Putamen (tissue), 1 donor: ENCODE measurements around the gene TWF2.

ENCODE experiments used
- DNase-seq: peaks from one replicate; pipeline ENCODE4 v3.0.0-alpha.2; 2016; ENCODE audit warnings: low spot score

Gene TWF2

DNA sequence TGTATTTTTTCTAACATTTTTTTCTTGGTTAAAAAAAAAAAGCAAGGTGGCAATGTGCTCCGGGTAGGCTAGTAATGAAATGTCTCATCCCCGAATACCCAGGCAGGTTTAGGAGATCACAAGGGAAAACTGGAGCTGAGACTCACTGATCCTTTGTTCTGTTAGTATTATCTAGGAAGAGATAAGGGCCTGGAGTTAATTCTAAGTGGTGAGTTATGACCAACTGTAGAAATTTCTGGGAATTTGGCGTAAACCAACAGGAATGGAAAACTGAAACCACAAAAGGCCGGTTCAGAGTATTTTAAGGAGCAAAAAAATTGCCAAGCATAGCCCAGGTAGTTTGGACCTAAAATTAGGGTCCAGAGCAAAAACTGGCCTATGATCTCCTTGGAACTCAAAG lies 19.0 kb upstream of the TWF2 start:
- DNase-seq = no peak

DNA sequence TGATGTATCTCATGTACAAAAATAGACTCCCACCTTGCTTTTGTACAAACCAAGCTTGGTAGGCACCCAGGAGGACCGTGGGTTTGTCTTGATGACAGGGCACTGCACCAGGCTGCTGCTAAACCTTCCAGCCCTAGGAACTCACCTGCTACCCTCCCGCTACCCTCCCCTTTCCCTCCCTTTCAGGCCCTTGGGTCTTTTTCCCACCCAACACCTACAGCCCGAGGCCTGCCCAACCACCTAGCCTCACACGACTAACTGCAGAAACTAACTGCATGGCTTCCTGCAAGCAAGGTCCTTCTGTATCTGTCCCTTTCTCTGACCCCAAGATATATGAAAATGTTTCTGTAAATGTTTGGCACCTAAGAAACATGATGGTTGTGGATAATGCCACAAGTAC lies 17.7 kb upstream of the TWF2 start:
- no peak for DNase-seq

DNA sequence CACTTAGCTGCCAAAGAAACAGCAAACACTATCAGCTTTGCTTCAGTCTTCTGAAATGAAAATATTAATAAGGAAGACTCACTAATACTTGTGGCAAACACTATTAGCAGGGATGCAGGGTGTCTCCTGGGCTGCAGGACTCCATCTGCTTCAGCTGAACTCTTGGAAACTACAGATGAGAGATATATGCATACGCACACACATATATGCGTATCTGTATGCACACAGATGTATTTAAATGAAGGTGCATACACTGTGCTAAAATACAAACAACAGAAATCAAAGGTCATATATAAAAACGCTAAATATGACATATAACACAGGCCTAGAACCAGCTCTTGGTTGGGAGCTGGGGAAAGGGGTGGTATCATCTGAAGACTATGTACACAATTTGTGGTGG lies 17.2 kb upstream of the TWF2 start:
- DNase-seq = no peak

DNA sequence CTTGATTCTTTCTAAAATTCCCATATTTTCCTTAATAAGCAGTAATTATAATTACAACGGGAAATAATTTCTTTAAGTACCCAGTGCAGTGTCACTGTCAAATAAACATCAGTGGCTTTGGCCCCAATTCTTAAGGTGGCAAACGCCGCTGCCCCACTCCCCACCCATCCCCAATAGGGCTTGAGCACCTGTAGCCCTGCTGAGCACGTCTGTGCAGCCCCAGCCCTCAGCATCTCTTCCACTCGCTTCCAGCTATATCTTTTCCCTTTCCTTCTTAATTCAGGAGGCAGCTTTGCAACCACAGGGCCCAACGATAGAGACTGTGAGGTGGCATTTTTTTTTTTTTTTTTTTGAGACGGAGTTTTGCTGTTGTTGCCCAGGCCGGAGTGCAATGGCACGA lies 15.7 kb upstream of the TWF2 start:
- no peak for DNase-seq

DNA sequence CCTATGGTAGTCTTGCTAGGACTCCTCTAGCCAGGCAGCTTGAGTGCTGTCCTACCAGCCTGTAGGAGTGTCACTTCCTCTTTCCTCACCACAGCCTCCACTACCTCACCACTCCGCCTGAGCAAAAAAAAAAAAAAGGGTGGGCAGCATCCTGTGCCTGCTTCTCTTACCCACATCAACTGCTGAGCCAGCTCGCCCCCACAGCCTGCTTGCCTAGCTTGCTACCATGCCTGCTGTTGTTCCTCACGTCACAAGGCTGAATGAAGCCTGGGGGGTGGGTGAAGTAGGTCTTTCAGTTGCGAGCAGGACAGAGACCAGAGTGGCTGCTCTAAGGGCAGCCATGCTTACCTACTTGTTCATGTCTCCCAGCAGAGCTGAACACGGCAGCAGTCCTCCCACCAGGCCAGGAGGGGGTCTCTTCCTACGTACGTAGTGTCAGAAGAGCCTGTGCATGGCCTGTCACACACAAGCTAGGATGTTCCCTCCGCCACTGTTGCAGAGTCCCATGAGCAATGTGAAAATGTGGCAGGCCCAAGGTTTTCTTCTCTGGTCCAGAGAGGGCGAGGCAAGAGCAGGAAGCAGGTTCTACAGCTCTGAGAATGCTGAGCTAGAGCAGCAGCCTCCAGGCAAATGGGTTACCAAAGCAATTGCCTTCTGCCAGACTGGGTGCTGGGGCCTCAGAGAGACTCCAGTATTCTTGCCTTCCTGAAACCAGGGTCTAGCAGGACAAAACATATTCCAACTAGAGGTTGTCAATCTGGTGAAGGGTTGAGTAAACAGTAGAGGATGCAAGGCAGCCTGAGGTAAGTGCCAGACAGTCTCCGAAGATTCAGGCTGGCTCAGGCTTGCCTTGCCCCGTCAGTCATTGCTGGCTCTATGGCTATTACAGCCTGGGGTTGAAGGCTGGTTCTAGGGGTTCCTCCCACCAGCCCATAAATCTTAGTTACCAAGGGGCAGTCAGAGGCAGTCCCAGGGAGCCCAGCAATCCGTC lies 14.7 kb upstream of the TWF2 start:
- peak; percentile 72 for DNase-seq

DNA sequence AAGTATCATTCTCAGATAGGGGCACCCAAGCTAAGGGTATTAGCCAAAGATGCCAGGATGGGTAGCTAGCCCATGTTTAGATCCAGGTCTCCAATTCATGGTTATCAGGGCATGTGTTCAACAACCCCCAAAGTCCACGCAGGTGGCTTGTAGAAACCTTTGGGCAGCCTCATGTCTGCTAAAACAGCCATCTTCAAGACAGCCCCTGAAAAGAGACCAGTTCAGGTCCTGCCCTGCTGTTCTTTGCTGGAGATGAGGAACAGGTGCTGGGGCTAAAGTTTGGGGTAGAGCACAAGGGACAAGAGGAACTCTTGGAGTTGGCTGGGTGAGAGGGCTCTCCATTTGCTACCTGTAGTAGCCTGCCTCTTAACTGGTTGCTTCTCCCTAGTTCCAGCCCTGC lies 11.2 kb upstream of the TWF2 start:
- no peak for DNase-seq

DNA sequence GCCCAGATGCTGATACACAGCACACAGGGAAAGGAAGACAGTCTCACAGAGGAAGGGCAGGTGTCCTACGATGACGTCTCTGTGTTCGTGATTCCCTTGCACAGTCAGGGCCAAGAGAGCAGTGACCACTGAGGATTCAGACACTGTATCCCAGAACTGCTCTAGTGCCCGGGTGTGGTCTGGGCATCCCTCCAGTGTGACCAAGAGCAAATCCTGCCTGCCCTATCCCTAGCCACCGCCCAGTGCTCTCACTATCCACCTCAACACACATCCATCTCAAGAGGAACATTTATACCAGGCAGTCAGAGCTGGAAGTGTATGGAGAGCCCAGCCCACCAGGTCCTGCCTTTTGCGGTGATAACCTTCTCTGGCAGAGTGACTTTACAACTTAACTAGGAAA lies 10.7 kb upstream of the TWF2 start:
- DNase-seq = no peak

DNA sequence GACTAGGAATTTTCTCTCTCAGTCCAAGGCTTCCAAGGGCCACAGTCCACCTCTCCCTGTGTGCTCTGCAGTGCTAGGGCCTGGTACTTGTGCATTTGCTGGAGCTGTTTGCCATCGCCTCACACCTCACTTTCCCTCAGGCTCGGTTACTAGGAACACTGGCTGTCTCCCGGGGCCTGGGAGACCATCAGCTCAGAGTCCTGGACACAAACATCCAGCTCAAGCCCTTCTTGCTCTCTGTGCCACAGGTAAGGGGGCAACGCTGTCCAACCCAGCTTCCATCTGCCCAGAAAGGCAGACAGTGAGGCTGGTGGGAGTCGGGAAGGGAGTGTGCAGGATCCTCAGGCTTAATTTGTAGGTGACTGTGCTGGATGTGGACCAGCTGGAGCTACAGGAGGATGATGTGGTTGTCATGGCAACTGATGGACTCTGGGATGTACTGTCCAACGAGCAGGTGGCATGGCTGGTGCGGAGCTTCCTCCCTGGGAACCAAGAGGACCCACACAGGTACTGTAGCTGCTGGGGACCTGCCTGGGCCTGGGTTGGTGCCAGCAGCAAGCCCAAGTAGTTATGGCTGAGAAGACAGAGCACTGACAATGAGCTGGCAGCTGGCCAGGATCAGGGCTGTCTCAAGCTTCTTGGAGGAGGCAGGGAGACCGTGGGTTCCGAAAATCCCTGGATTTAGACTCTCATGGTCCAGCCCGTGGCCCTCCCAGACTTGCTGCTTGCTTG lies 10.0 kb upstream of the TWF2 start:
- no peak for DNase-seq

DNA sequence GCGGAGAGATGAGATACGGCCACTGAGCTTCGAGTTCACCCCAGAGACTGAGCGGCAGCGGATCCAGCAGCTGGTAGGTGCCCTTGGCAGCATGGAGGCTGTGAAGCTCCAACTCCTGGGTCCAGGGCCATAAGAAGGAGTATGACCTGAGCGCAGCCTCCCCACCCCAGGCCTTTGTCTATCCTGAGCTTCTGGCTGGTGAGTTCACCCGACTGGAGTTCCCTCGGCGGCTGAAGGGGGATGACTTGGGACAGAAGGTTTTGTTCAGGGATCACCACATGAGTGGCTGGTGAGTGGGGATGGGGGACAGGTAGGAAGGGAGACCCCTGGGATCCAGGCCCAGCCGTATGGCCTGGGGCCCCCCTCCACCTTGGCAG lies 9.2 kb upstream of the TWF2 start:
- no peak for DNase-seq

DNA sequence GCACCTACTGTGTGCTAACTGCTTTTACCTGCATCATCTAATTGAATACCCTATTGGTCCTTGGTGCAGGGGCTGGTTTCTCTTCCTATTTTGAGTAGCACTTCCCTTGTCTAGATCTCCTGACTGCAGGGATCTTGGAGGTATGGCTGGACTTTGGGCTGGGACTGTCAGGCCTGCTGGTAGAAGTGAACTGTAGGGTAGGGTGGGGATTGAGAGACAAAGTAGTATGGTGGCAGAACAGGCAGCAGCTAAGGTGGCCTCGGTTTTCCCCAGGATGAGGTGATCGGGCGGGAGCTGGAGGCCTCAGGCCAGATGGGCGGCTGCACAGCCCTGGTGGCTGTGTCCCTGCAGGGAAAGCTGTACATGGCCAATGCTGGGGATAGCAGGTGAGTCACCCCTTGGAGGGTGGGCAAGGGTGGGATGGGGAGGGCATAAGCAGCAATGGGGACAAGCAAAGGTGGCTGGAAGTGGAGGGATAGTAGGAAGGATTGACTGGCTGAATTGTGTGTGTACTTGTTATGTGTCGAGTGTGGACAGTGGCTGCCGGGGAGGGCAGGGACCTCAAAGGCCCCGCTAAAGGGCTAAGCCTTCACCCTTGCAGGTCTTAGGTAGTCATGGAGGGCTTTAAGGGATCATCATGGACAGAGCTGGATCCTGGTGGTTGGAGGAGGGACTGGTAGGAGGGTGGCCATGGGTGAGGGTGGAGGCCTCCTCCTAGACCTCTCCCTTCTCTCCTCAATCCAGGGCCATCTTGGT lies 8.6 kb upstream of the TWF2 start:
- no peak for DNase-seq

DNA sequence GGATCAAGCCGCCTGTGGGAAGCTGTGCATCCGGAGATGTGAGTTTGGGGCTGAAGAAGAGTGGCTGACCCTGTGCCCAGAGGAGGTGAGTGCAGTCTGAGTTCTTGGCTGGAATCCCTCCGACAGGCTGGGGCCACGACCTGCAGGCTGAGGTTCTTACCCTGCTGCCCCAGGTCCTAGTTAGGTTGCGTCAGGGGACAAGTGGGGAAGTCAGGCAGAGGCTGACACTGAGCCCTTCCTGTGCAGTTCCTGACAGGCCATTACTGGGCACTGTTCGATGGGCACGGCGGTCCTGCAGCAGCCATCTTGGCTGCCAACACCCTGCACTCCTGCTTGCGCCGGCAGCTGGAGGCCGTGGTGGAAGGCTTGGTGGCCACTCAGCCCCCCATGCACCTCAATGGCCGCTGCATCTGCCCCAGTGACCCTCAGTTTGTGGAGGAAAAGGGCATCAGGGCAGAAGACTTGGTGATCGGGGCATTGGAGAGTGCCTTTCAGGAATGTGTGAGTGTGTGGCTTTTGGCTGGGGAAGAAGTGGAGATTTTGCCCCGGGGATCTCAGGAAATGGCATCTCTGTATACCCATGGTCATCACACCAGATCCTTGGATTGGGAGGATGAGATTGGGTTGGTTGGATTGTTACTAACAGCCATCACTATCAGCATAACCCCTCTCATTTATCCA lies 7.9 kb upstream of the TWF2 start:
- DNase-seq = no peak

DNA sequence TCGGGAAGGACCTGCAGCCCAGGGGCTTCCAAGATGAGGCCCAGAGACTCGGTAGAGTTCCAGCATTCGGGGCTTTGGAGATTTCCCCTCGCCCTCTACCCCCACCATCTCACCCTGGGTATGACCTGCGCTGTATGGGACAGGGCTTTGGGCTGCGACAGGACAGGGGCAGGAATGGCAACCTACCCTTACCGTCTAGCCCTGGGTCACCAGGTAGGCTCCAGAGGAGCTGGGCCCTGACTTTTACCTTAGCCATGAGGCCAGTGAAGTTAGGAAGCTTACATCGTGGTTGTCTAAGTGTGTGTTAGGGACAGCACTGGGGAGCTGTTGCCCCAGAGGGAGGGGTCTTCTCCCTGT lies 7.3 kb upstream of the TWF2 start:
- DNase-seq = no peak

DNA sequence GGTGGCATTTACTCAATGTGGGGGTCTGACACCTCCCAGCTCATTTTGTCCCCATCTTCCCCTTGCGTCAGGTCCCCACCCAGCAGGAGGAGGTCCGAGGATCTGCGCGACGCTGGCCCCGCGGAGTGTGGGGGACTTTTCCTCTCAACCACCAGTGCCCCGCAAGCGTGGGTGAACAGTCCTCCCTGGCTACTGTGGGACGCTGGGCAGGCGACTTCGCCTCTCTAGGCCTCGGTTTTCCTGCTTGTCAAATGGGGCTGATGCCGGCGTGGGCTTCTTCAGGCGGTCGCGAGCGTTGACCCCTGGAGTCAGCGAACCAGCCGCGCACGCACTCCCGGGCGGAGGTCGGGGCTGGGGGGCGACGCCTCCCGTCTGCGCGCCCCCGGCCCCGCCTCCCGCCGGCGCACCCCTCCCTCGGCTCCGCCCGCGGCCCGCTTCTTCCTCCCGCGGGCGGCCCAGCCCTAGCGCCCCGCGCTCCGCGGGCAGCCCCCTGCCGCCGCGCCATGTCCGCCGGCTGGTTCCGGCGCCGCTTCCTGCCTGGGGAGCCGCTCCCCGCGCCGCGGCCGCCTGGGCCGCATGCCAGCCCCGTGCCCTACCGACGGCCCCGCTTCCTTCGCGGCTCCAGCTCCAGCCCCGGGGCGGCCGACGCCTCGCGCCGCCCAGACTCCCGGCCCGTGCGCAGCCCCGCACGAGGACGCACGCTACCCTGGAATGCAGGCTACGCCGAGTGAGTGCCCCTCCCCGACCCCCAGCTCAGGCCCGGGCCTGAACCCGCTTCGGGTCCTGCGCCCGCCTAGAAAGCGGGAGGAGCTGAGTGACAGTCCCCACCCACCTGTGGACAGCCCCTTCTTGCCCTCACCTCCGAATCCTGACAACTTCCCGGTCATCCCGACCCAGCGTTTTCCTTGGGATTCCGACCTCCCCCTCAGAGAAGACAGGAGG lies 6.6 kb upstream of the TWF2 start, which contains the start of gene PPM1M:
PPM1M (plus strand) TSS at position 438 of the 942 bp plus-strand sequence; CDS start at position 504, 66 bp downstream.
- no peak for DNase-seq

DNA sequence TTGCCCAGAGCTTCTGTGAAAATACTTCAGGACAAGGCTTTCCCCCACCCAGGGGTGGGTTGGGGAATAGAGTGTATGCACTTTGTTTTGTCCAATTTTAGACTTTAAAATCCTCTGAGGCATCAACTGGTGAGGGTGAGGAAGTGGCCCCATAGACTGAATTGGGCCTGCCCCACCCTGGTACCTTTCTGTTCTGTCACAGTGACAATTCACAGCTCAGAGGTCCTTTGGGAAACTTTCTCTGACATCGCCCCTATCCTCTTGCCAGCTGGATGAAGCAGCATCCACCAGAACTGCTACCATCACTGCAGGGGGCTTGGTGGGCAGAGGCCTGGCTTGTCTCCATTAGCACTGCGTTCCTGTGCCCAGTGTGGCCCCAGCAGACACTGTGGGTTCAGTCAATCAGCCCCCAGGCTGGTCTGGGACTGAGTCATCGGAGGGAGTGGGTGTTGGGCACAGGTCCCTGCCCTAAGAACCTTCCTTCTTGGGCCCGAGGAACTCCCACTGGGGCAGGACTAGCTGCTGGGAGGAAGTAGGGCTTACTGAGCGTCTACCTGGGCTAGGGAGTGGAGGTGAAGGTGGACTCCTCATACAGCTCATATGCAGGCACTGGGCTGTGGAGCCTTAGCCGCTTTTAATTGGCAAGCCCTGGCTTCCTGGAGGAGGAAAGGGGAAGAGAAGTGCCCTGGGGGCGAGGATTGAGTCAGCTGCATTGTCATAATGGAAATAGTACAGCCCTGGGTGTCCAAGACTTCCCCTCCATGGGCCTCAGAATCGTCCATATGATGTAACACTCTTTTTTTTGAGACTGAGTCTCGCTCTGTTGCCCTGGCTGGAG lies 5.1 kb upstream of the TWF2 start:
- DNase-seq = no peak

DNA sequence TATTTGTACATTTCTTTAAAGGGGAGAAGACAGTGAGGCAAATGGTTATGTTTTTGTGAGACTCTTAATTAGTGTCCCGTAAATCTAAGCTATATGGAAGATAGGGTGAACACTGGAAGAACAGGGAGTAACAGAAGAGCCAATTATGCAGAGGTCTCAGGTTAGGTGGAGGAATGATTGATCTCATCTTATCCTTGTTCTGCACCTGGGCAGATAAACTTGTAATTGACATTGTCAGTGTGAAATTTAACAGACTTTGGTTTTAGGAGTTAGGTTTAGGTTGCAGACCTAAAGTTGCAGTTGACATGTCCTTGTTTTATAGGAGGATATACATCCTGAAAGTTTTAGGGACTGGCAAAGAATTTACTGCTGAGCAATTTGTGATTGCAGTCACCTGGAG lies 3.1 kb upstream of the TWF2 start:
- DNase-seq = no peak

DNA sequence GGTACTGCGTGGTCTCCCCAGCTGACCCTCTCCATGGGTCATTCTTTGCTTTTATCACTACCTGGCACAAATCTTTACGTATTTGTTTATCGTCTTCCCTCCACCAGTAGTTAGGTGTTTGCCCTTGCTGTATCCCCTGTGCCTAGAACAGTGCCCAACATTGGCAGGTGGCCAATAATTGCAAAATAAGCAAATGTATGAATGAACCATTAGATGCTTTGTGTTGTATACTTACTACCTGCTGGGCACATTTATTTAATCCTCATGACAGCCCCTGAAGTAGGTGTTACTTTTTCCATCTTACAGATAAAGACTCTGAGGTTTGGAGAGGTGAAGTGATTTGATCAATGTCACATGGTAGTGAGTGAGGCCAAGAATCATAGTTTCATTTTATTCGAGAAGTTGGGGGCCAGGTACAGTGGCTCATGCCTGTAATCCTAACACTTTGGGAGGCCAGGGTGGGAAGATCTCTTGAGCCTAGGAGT lies 2.0 kb upstream of the TWF2 start:
- no peak for DNase-seq

DNA sequence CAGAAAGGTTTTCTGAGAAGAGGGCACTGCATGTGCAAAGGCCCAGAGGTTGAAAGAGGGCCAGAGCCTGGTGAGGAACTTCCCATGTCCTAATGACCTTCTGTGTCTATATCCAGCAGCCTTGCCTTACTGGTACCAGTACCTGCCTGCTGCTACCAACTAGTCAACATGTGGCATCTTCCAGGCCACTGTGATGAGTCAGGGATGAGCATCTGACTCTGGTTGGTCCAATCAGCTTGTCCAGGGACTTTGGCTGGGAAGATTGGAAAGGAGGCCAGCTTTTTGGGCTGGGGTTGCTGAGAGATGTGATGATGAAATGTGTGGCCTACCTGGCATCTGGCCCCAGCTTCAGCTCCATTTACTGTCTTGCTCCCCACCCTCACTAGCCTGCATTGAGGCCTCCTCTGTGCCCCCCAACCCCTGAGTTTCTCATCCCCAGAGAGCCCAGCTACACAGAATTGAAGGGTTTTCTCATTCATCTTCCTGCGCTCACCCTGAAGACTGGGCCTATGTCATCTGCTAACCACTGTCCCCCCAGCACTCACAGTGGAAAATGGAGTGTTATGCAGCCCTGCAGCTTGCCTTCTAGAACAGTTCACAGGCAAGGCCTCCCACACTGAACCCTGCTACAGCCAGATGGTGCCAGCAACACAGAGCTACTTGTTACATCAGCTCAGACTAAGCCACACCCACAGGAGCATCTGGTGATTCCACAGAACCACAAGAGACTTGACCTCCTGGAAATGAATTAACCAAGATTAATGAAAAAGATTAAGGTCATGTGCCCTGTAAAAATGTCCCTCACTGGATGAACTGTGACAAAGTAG lies 1.3 kb upstream of the TWF2 start:
- DNase-seq = peak; percentile 65

DNA sequence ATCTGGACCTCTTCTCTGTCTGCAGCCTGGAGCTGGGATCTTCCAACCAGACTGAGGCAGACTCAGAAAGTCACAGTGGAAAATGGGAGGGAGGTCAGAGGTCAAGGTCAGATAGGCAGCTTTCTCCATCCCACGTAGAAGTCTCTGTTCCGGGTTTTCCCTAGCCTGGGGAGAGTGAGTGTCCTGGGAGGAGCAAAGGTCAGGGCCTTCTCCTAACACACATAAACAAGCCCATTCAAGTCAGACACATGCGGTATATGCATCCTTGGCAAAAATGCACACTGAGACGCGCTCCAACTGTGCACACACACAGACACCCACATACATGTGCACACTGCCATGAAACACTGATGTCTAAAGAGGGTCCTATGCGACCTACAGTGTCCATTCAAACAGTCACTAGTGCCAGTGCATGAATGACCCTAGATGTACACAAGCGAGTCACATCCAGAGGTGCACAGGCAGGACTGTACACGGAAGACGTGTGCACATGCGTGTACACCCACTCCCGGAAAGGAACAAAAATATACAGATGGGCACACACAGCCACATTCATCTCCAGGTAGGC lies 681 bp downstream of the TWF2 start:
- no peak for DNase-seq
